Activated gamma-delta T cell (primary cell): ENCODE measurements around the gene ZNF337.
A peak's percentile ranks its signal among the peaks of the same experiment; 100 is the strongest.
"Not testable (repeated sequence)": the region's sequence is repeated elsewhere in the genome, so short reads cannot be mapped to it uniquely, and the experiment has no call there.

ENCODE experiments used
- DNase-seq: peaks from one replicate; lab custom pipeline; 2025; lab: John Stamatoyannopoulos, UW
- total RNA-seq, 2 donors: gene quantifications; one replicate each; lab custom pipeline; 2026; lab: John Stamatoyannopoulos, UW

Gene ZNF337
- total RNA-seq = 88.7 to 101 reads per million in 2 donors

DNA sequence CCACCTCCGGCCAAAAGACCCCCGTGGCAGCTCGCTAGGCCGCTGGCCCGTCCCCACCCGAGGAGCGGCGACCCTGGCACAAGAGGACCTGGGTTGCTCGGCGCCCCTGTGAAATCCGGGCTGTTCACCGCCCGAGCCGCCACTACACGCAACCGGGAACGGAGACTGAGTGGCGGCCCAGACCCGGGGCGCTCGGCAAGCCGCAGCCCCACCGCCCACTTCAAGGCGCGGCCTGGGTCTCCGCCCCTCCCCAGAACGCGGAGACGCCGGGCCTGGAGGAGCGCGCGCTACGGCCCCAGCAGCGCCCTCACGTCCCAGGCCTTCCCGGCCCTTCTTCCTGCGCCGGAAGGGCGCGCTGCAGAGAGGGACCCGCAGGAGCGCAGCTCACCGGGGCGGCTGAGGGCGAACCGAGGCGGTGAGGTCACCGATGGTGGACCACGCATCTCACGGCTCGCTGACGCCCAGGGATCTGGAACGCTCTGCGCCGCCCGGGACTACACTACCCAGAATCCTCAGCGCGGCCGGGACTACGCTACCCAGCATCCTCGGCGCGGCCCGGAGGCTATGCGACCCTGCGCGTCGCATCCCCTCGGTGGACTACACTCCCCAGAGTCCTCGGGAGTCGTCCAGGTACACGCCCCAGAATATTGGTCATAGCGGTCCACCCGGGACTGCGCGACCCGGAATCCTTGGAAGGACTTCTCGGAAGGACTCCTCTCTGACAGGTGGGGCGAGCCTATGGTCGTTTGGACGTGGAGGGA lies at the start of gene ZNF337:
Gene ZNF337 (minus strand): TSS at position 483 of the 761 bp plus-strand sequence. CDS start 10,436 bp downstream, outside the sequence.
- peak; percentile 79 for DNase-seq

DNA sequence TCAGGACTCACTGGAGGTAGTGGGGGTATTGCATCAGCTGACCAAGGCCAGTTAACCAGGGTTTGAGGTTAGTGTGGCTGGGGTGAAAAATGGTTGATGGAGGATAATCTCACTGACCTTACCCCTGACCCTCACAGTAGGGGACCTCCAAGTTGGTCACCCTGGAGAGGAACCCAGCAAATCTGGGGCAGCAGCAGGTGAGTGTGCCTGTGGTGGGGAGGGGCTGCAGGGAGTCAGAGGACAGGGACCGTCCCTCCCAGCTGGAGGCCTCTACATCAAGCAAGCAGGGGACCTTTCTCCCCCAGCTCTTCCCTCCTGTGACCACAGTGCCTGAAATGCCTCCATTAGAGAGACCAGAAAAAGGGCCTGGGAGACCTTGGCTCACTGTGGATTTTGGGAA lies 49.1 kb upstream of the ZNF337 start:
- DNase-seq = no peak

DNA sequence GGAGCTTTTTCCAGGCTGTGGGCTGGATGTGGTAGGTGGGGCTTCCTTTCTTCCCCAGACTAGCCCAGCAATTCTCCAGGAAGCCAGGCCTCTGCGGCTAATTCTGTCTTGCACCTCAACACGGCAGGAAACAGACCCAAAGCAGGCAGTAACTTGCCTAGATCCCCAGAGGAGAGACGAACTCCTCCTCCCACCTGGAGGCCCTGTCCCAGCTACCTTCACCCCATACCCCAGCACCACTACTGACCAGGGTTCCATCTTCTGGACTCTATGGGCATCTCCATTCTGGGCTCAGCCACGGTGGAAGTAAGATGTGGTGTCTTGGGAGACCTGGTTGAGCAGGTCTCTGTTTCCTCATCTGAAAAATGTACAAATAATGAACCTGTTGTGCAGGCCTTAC lies 48.4 kb upstream of the ZNF337 start:
- DNase-seq = no peak

DNA sequence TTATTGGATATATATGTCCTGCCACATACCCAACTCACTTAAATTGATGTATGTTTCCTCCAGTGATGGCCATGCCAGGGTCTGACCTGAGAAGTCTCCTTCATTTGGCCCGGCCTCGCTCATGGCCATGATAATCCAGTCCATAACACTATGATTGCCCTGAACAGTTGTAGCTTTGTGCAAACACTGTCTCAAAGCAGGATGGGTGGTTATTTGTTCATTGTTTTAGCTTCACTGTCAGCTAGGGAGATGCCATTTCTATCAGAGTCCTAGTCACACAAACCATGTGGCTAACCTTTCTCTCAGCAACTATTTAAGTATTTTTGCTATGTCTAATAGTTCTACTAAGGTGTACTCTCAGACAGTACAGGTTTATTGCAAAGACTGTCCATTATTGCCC lies 47.6 kb upstream of the ZNF337 start:
- no peak for DNase-seq

DNA sequence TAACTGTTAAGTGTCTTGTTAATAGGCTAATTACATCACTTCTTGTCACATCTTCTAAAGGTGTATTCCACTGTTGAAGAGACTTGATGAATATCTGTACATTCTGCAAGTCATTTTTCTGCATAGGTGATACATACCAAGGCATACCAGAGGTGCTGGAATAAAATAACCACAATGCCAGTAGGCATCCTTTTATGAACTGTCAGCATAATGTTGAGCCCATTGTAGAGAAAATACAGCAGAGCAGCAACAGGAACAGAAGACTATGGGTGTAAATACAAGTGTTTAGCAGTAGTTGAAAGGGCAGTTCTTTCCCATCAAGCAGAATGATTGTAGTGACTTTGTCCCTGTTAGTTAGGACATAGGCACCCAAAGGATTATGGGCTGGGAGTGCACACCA lies 44.4 kb upstream of the ZNF337 start:
- DNase-seq = no peak

DNA sequence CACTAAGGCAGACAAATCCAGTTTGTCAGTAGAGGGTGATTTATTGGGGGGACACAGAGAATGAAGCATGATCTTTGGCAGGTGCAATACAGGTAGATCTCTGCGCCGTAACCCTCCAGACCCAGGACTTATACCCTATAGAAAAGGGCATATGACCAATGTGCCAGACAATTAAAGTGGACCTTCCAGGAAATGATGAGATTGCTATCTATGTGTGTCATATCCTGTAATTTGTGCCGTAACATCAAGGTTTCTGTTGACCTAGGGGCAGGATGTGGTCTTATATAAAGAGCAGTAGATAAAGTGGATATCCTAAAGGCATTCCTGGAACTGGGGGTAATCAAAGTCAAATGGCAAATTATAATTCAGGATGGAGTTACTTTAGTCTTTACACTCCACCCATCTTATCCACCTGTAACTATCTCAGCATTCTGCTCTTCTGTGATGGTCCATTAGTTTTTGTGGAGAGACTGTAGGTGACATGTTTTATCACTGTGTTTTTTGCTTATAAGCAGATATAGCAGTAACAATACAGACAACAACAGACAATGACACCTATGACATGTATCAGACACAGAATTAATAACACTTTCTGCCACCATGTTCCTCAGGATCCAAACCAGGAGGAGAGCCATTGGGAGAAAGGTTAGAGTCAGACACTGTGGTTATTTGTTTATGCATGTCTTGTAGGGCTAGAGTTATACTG lies 43.1 kb upstream of the ZNF337 start:
- no peak for DNase-seq

DNA sequence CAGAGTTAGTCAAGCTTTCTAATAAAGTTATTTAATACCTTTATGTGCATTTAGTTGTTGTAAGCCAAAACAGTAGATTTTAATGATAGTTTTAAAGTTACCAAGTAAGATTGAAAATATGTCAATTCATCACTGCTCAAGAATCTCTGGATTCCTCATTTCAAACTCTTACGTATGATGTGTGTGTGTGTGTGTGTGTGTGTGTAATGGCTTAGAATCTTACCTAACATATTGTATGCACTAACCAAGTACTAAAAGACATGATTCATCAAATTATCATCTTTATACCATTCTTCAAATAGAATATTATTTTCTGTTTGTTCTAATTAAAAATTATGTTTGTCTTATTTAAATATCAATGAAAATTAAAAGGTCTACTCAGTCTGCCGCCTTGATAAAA lies 41.5 kb upstream of the ZNF337 start:
- DNase-seq = no peak

DNA sequence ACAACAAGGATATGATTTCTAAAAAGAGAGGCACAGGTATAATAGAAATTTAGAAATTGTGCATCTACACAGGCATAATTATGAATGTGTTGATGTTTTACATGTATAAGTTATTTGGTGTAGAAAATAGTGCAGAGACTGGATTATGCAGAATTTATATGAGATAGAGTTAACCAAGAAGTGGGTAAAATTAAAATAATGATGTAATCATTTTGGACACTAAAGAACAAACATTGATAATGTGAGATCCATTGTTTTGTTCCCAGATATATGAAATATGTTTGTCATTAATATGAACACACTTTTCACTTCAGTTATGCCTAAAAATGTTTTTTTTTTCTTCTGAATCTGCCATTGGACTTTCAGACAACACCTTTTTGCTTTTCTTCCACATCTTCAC lies 37.2 kb upstream of the ZNF337 start:
- DNase-seq = no peak

DNA sequence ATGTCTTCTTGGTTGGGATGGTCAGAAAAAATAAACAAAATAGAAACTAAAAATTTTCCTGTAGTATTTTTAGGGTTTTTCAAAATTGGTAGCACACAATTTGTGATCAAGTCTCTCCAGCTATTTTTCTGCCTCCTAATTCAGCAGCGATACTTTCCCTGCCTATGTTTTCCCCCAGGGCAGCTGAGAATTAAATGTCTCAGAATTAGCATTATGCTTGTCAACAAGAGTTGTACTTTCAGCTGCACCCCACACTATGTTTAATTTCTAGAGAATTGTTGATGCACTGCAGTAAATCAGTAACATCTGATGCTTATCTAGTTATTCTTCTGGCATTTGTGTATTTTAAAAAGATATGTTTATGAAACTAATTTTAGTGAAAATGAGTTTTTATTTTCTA lies 34.2 kb upstream of the ZNF337 start:
- no peak for DNase-seq

DNA sequence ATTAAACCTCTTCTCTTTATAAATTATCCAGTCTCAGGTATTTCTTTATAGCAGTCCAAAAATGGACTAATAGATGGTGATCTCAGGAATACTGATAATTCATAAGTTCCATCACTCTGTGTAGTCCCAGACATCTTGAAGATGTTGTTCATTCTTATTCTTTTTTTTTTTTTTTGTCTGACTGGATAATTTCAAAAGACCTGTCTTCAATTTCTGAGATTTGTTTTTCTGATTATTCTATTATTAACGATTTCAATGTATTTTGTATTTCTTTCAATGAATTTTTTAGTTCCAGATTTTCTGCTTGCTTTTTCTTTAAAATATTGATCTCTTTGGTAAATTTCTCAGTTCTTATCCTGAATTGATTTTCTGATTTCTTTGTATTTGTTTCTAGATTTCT lies 29.7 kb upstream of the ZNF337 start:
- no peak for DNase-seq

DNA sequence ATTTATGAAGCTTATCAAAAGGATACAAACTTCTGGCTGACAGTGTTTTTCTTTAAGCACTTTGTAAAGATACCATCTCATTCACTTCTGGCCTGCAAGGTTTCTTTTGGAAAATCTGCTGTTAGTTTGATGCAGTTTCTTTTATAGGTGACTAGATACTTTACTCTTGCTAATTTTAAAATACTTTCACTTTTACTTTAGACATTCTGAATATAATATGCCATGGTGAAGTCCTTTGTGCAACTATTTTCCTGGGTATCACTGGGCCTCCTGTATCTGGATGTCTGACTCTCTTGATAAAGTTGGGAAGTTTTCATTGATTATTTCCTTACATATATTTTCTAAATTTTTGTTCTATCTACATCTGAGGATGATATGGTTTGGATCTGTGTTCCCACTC lies 29.0 kb upstream of the ZNF337 start:
- no peak for DNase-seq

DNA sequence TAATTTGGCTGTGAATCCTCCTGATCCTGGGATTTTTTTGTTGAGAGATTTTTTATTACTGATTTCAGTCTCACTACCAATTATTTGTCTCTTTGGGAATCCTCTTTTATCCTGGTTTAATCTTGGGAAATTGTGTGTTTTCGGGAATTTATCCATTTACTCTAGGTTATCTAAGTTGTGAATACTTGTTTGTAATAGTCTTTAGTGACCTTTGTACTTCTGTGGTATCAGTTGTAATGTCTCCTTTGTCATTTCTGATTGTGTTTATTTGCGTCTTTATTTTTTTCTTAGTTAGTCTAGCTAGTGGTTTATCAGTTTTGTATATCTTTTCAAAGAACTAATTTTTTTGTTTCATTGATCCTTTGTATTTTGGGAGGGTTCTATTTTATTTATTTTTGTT lies 27.3 kb upstream of the ZNF337 start:
- DNase-seq = no peak

DNA sequence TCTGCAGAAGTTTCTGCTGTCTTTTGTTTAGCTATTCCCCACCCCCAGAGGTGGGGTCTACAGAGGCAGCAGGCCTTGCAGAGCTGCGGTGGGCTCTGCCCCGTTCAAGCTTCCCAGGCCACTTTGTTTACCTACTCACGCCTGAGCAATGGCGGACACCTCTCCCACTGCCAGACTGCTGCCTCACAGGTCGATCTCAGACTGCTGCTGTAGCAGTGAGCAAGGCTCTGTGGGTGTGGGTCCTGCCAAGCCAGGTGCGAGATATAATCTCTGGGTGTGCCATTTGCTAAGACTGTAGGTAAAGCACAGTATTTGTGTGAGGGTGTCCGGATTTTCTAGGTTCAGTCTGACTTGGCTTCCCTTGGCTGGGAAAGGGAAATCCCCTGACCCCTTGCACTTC lies 23.6 kb upstream of the ZNF337 start:
- DNase-seq = no peak

DNA sequence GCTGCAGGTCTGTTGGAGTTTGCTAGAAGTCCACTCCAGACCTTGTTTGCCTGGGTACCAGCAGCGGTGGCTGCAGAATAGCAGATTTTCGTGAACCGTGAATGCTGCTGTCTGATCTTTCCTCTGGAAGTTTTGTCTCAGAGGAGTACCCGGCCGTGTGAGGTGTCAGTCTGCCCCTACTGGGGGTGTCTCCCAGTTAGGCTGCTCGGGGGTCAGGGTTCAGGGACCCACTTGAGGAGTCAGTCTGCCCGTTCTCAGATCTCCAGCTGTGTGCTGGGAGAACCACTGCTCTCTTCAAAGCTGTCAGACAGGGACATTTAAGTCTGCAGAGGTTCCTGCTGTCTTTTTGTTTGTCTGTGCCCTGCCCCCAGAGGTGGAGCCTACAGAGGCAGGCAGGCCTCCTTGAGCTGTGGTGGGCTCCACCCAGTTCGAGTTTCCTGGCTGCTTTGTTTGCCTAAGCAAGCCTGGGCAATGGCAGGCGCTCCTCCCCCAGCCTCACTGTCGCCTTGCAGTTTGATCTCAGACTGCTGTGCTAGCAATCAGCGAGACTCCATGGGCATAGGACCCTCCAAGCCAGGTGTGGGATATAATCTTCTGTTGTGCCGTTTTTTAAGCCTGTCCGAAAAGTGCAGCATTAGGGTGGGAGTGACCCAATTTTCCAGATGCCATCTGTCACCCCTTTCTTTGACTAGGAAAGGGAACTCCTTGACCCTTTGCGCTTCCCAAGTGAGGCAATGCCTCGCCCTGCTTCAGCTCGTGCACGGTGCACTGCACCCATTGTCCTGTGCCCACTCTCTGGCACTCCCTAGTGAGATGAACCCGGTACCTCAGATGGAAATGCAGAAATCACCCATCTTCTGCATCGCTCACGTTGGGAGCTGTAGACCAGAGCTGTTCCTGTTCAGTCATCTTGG lies 22.5 kb upstream of the ZNF337 start:
- not testable (repeated sequence) for DNase-seq

DNA sequence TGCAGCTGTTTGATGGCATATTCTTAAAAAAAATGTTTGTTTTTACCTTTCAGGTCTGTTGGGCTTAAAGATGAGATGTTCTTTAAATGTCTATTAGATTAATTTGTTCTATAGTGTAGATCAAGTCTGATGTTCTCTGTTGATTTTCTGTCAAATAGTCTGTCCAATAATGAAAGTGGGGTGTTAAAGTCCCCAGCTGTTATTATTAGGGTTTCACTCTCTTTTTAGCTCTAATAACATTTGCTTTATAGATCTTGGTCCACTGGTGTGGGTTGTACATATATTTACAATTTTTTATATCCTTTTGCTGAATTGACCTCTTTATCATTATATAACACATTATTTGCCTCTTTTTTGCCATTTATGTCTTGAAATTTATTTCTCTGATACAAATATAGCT lies 11.0 kb upstream of the ZNF337 start:
- DNase-seq = no peak

DNA sequence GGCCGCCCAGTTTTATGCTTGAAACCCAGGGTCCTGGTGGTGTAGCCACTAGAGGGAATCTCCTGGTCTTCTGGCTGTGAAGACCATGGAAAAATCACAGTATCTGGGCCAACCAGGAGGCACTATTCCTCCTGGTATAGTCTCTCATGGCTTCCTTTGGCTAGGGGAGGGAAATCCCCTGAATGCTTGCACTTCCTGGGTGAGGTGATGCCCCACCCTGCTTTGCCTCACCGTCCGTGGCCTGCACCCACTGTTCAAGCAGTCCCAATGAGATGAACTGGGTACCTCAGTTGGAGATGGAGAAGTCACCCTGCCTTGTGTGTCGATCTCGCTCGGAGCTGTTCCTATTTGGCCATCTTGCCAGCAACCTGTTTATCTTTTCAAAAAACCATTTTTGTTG lies 10.1 kb upstream of the ZNF337 start:
- DNase-seq = no peak

DNA sequence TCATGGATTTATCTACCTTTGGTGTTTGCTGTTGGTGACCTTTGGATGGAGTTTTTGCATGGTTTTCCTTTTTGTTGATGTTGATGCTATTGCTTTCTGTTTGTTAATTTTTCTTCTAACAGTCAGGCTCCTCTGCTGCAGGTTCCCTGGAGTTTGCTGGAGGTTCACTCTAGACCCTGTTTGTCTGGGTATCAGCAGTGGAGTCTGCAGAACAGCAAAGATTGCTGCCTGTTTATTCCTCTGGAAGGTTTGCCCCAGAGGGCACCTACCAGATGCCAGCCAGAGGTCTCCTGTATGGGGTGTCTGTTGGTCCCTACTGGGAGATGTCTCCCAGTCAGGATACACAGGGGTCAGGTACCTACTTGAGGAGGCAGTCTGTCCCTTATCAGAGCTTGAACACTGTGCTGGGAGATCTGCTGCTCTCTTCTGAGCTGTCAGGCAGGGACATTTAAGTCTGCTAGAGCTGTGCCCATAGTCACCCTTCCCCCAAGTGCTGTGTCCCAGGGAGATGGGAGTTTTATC lies 9.2 kb upstream of the ZNF337 start:
- DNase-seq = no peak

DNA sequence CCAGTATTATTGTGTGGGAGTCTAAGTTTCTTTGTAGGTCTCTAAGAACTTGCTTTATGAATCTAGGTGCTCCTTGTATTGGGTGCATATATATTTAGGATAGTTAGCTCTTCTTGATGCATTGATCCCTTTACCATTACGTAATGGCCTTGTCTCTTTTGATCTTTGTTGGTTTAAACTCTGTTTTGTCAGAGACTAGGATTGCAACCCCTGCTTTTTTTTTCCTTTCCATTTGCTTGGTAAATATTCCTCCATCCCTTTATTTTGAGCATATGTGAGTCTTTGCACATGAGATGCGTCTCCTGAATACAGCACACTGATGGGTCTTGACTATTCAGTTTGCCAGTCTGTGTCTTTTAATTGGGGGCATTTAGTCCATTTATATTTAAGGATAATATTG lies 7.7 kb upstream of the ZNF337 start:
- DNase-seq = not testable (repeated sequence)

DNA sequence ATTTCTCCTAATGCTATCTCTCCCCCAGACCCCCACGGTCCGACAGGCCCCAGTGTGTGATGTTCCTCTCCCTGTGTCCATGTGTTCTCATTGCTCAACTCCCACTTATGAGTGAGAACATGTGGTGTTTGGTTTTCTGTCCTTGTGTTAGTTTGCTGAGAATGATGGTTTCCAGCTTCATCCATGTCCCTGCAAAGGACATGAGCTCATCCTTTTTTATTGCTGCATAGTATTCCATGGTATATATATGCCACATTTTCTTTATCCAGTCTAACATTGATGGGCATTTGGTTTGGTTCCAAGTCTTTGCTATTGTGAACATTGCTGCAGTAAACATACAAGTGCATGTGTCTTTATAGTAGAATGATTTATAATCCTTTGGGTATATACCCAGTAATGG lies 4.2 kb upstream of the ZNF337 start:
- not testable (repeated sequence) for DNase-seq

DNA sequence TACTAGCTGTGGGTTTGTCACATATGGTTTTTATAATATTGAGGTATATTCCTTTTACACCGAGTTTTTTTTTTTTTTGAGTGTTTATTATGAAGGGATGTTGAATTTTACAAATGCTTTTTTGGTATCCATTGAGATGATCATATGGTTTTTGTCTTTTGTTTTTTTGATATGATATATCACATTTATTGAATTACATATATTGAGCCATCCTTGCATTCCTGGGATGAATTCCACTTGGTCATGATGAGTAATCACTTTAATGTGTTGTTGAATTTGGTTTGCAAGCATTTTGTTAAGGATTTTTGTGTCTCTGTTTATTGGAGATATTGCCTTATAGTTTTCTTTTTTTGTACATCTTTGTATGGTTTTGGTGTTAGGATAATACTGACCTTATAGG lies 3.3 kb upstream of the ZNF337 start:
- DNase-seq = no peak

DNA sequence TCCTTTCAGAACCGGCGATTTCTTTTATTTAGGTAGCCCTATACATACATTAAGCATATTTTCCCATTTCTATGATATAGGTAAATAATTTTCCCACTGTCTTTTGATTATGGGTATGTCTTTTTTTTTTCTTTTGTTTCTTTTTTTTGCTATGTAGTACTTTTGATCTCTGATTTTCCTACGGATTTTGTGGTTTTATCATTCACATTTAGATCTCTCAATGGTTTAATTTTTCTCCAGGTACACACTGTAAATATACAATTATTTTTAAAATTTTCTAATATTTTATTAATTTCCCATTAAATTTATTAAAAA lies 436 bp upstream of the ZNF337 start:
- no peak for DNase-seq
